GM23338 (cell line): ENCODE measurements around the gene DOCK2.

Experiments used
- EZH2 ChIP-seq: fragments of 200-600 bp; sonication (generic); IDR thresholded peaks from one replicate; pipeline ENCODE4 v1.8.0; 2017; ENCODE audit warnings: antibody characterized with exemption, mild to moderate bottlenecking, low read depth; ENCODE audit not compliant: unreplicated experiment
- NANOG ChIP-seq: IDR thresholded peaks from 2 replicates; pipeline ENCODE4 v1.6.1; 2016; ENCODE audit warnings: antibody characterized with exemption, borderline replicate concordance
- POLR2AphosphoS5 ChIP-seq: IDR thresholded peaks from 2 replicates; pipeline ENCODE4 v1.6.1; 2016; ENCODE audit warnings: antibody characterized with exemption, low read depth
- TF ChIP-seq, protein P1 (sequence below): IDR thresholded peaks from one replicate; pipeline ENCODE4 v1.6.1; 2018; ENCODE audit warnings: antibody characterized with exemption; ENCODE audit not compliant: unreplicated experiment
- TF ChIP-seq, protein P2 (sequence below), 2 experiments: fragments of 200-600 bp in 1 of 2; sonication (generic) in 1 of 2; conservative IDR thresholded peaks; 2 replicates each; pipeline versions ENCODE4 v1.5.1 to v1.6.1; 2016 to 2017; ENCODE audit warnings: antibody characterized with exemption in 2 of 2, low read depth in 2 of 2, mild to moderate bottlenecking in 2 of 2, moderate library complexity in 1 of 2

DNA sequence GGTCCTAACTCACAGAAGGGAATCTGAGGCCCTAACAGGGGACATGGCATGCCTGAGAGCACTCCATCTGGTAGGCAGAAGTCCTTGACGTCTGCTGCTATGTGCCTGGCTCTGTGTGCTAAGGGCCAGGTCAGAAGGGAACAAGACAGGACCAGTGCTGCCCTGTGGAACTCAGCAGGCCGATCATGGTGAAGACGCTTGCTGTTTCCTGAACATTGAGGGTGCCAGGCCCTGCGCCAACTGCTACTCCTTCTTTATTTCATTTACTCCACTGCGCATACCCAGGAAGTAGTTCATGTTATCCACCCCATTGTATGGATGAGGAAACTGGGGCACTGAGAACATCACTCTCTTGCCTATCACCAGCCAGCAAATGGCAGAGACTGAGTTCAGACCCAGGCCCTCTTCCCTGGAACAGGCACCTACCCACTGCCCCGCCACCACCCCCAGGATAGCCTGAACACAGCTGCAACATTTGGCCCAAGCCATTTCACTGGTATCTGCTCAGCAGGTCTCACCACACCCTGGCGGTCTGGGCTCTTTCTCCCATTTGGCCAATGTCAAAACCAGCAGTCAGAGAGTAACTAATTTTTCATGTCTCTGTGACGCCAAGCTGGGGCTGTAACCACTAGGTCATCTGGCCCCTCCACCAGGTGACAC is 443.8 kb downstream of the DOCK2 start:
- TF ChIP-seq, protein P1, sequence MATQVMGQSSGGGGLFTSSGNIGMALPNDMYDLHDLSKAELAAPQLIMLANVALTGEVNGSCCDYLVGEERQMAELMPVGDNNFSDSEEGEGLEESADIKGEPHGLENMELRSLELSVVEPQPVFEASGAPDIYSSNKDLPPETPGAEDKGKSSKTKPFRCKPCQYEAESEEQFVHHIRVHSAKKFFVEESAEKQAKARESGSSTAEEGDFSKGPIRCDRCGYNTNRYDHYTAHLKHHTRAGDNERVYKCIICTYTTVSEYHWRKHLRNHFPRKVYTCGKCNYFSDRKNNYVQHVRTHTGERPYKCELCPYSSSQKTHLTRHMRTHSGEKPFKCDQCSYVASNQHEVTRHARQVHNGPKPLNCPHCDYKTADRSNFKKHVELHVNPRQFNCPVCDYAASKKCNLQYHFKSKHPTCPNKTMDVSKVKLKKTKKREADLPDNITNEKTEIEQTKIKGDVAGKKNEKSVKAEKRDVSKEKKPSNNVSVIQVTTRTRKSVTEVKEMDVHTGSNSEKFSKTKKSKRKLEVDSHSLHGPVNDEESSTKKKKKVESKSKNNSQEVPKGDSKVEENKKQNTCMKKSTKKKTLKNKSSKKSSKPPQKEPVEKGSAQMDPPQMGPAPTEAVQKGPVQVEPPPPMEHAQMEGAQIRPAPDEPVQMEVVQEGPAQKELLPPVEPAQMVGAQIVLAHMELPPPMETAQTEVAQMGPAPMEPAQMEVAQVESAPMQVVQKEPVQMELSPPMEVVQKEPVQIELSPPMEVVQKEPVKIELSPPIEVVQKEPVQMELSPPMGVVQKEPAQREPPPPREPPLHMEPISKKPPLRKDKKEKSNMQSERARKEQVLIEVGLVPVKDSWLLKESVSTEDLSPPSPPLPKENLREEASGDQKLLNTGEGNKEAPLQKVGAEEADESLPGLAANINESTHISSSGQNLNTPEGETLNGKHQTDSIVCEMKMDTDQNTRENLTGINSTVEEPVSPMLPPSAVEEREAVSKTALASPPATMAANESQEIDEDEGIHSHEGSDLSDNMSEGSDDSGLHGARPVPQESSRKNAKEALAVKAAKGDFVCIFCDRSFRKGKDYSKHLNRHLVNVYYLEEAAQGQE = no peak
- TF ChIP-seq, protein P2, sequence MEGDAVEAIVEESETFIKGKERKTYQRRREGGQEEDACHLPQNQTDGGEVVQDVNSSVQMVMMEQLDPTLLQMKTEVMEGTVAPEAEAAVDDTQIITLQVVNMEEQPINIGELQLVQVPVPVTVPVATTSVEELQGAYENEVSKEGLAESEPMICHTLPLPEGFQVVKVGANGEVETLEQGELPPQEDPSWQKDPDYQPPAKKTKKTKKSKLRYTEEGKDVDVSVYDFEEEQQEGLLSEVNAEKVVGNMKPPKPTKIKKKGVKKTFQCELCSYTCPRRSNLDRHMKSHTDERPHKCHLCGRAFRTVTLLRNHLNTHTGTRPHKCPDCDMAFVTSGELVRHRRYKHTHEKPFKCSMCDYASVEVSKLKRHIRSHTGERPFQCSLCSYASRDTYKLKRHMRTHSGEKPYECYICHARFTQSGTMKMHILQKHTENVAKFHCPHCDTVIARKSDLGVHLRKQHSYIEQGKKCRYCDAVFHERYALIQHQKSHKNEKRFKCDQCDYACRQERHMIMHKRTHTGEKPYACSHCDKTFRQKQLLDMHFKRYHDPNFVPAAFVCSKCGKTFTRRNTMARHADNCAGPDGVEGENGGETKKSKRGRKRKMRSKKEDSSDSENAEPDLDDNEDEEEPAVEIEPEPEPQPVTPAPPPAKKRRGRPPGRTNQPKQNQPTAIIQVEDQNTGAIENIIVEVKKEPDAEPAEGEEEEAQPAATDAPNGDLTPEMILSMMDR (conservative IDR thresholded peaks at IDR 0.05; ENCODE audit: low read depth in 2 of 2) = no peak
- TF ChIP-seq POLR2AphosphoS5 (no peak), EZH2 (no peak), NANOG (no peak)
